Measurements from ENCODE around the gene NID1. TPM values are rescaled to one million over a fixed set of nuclear protein-coding genes. Genes with fewer than 3 reads are reported as not detected.

NID1 gene
- total RNA-seq, 1 donor from 2014 or later: 73.0 TPM

- H2AFZ ChIP-seq (ENCODE audit: low read depth, low read length): no peak overlapping the region
- TF ChIP-seq CTCF (IDR thresholded peaks at IDR 0.05; ENCODE audit: insufficient read depth, low read depth, low read length) (no peak), EZH2 (IDR thresholded peaks at IDR 0.05; ENCODE audit: insufficient read depth, low read length) (no peak)
- Mint-ChIP-seq H3K27ac (ENCODE audit: unreplicated experiment) (no peak overlapping the region), H3K4me3 (ENCODE audit: unreplicated experiment) (no peak overlapping the region), H3K4me1 (ENCODE audit: low read depth, unreplicated experiment) (peaks cover 4% of the 10 kb centered on the region), H3K9me3 (ENCODE audit: unreplicated experiment) (no peaks in the 10 kb centered on the region), H3K27me3 (ENCODE audit: low read depth, unreplicated experiment) (no peaks in the 10 kb centered on the region), H3K36me3 (ENCODE audit: low read depth, unreplicated experiment) (no peaks in the 10 kb centered on the region)
- no peak overlapping the region for H3K4me3 ChIP-seq (ENCODE audit: insufficient read depth, low read depth, low read length)
- no peaks in the 10 kb centered on the region for H3K9me3 ChIP-seq (ENCODE audit: insufficient read depth, low read depth, low read length)
- H3K27me3 ChIP-seq (ENCODE audit: insufficient read depth, low read length): no peaks in the 10 kb centered on the region
- no peak overlapping the region for H3K9ac ChIP-seq (ENCODE audit: low read length)
- H4K20me1 ChIP-seq (ENCODE audit: insufficient read depth, low read length): no peaks in the 10 kb centered on the region
- H3K79me2 ChIP-seq (ENCODE audit: insufficient read depth, low read length): peaks cover 7% of the 10 kb centered on the region
- no peaks in the 10 kb centered on the region for H3K36me3 ChIP-seq (ENCODE audit: insufficient read depth, low read length)
- no peak for FAIRE-seq
- DNase-seq (ENCODE audit: low read depth): no peak
- no peak overlapping the region for H3K27ac ChIP-seq (ENCODE audit: low read depth, low read length)
- no peak overlapping the region for H3K4me2 ChIP-seq (ENCODE audit: low read length)
- peaks cover 11% of the 10 kb centered on the region for H3K4me1 ChIP-seq (ENCODE audit: insufficient read depth, low read length)
Measured at GRCh38 chr1:236066828-236067386, 2.0 kb upstream of the NID1 start.

GRCh38 chr1:236066054-236066453 lies 1.2 kb upstream of the NID1 start:
- FAIRE-seq: no peak
- TF ChIP-seq EZH2 (IDR thresholded peaks at IDR 0.05; ENCODE audit: insufficient read depth, low read length) (no peak), CTCF (IDR thresholded peaks at IDR 0.05; ENCODE audit: insufficient read depth, low read depth, low read length) (no peak)
- H2AFZ ChIP-seq (ENCODE audit: low read depth, low read length): peak overlapping the region; percentile 86

GRCh38 chr1:236065509-236066005 lies 667 bp upstream of the NID1 start:
- Mint-ChIP-seq H3K4me1 (ENCODE audit: low read depth, unreplicated experiment) (peaks cover 4% of the 10 kb centered on the region), H3K27ac (ENCODE audit: unreplicated experiment) (peak overlapping the region; percentile 41), H3K27me3 (ENCODE audit: low read depth, unreplicated experiment) (no peaks in the 10 kb centered on the region), H3K9me3 (ENCODE audit: unreplicated experiment) (no peaks in the 10 kb centered on the region), H3K4me3 (ENCODE audit: unreplicated experiment) (peak overlapping the region; percentile 81), H3K36me3 (ENCODE audit: low read depth, unreplicated experiment) (peaks cover 4% of the 10 kb centered on the region)
- no peak for DNase-seq (ENCODE audit: low read depth)
- Histone ChIP-seq H3K27ac (ENCODE audit: low read depth, low read length) (no peak overlapping the region), H3K36me3 (ENCODE audit: insufficient read depth, low read length) (no peaks in the 10 kb centered on the region), H3K4me1 (ENCODE audit: insufficient read depth, low read length) (peaks cover 11% of the 10 kb centered on the region), H3K9me3 (ENCODE audit: insufficient read depth, low read depth, low read length) (no peaks in the 10 kb centered on the region), H3K4me2 (ENCODE audit: low read length) (peak overlapping the region; percentile 99), H3K4me3 (ENCODE audit: insufficient read depth, low read depth, low read length) (peak overlapping the region; percentile 73), H2AFZ (ENCODE audit: low read depth, low read length) (peak overlapping the region; percentile 86), H3K27me3 (ENCODE audit: insufficient read depth, low read length) (no peaks in the 10 kb centered on the region), H4K20me1 (ENCODE audit: insufficient read depth, low read length) (no peaks in the 10 kb centered on the region), H3K79me2 (ENCODE audit: insufficient read depth, low read length) (peaks cover 12% of the 10 kb centered on the region), H3K9ac (ENCODE audit: low read length) (peak overlapping the region; percentile 86)
- TF ChIP-seq CTCF (IDR thresholded peaks at IDR 0.05; ENCODE audit: insufficient read depth, low read depth, low read length) (no peak), EZH2 (IDR thresholded peaks at IDR 0.05; ENCODE audit: insufficient read depth, low read length) (no peak)
- FAIRE-seq: no peak

More at GRCh38 chr1:236066054-236066453, 1.2 kb upstream of the NID1 start:
- Mint-ChIP-seq H3K27ac (ENCODE audit: unreplicated experiment) (no peak overlapping the region), H3K4me3 (ENCODE audit: unreplicated experiment) (peak overlapping the region; percentile 81), H3K27me3 (ENCODE audit: low read depth, unreplicated experiment) (no peaks in the 10 kb centered on the region), H3K4me1 (ENCODE audit: low read depth, unreplicated experiment) (peaks cover 4% of the 10 kb centered on the region), H3K9me3 (ENCODE audit: unreplicated experiment) (no peaks in the 10 kb centered on the region), H3K36me3 (ENCODE audit: low read depth, unreplicated experiment) (peaks cover 2% of the 10 kb centered on the region)
- H3K36me3 ChIP-seq (ENCODE audit: insufficient read depth, low read length): no peaks in the 10 kb centered on the region
- H3K9ac ChIP-seq (ENCODE audit: low read length): no peak overlapping the region
- peaks cover 11% of the 10 kb centered on the region for H3K4me1 ChIP-seq (ENCODE audit: insufficient read depth, low read length)
- peaks cover 11% of the 10 kb centered on the region for H3K79me2 ChIP-seq (ENCODE audit: insufficient read depth, low read length)
- H3K9me3 ChIP-seq (ENCODE audit: insufficient read depth, low read depth, low read length): no peaks in the 10 kb centered on the region
- H3K27me3 ChIP-seq (ENCODE audit: insufficient read depth, low read length): no peaks in the 10 kb centered on the region
- no peak for DNase-seq (ENCODE audit: low read depth)
- H4K20me1 ChIP-seq (ENCODE audit: insufficient read depth, low read length): no peaks in the 10 kb centered on the region
- peak overlapping the region; percentile 99 for H3K4me2 ChIP-seq (ENCODE audit: low read length)
- no peak overlapping the region for H3K27ac ChIP-seq (ENCODE audit: low read depth, low read length)
- H3K4me3 ChIP-seq (ENCODE audit: insufficient read depth, low read depth, low read length): no peak overlapping the region

Measured in astrocyte (in vitro differentiated cells and primary cell).